Measurements from ENCODE around the gene CPNE4.

The CPNE4 gene

DNA sequence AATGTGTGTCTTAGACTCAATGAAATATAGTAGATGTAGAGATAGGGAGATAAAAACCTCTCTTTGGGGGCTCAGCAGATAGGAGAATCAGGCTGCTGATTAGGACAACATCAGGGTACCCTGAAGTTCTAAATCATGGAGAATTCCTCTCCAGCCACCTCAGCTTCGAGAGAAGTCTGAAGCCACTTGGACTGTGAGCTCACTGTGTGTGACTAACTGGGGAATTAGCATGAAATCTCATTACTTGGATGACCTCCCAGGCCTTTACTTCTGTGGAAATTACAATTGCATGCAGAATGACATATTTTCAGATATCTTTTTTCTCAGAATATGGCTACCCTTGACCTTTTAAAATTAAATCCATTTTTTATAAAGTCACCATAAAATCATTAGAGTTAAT, 404.0 kb downstream of the CPNE4 start:
- Histone ChIP-seq H4K20me1 (ENCODE audit: insufficient read depth, low read length) (no peaks in the 10 kb centered on the region), H3K79me2 (ENCODE audit: insufficient read depth, low read length) (no peaks in the 10 kb centered on the region), H3K4me1 (ENCODE audit: insufficient read depth, low read length, severe bottlenecking) (no peaks in the 10 kb centered on the region), H3K4me2 (ENCODE audit: low read length) (no peak overlapping the region), H3K27ac (ENCODE audit: low read depth, low read length, poor library complexity, severe bottlenecking) (no peak overlapping the region), H3K9me2 (ENCODE audit: low read depth, low read length) (no peaks in the 10 kb centered on the region), H3K27me3 (ENCODE audit: insufficient read depth, low read length) (no peaks in the 10 kb centered on the region), H3K9me3 (ENCODE audit: low read length) (no peaks in the 10 kb centered on the region), H3K36me3 (ENCODE audit: insufficient read depth, low read length) (no peaks in the 10 kb centered on the region), H3F3A (ENCODE audit: insufficient read depth, low read length) (no peaks in the 10 kb centered on the region), H3K9ac (ENCODE audit: low read length) (no peak overlapping the region), H3K4me3 (ENCODE audit: low read depth, low read length, poor library complexity, severe bottlenecking) (no peak overlapping the region), H2AFZ (ENCODE audit: low read length) (no peak overlapping the region)
- TF ChIP-seq, protein P1, sequence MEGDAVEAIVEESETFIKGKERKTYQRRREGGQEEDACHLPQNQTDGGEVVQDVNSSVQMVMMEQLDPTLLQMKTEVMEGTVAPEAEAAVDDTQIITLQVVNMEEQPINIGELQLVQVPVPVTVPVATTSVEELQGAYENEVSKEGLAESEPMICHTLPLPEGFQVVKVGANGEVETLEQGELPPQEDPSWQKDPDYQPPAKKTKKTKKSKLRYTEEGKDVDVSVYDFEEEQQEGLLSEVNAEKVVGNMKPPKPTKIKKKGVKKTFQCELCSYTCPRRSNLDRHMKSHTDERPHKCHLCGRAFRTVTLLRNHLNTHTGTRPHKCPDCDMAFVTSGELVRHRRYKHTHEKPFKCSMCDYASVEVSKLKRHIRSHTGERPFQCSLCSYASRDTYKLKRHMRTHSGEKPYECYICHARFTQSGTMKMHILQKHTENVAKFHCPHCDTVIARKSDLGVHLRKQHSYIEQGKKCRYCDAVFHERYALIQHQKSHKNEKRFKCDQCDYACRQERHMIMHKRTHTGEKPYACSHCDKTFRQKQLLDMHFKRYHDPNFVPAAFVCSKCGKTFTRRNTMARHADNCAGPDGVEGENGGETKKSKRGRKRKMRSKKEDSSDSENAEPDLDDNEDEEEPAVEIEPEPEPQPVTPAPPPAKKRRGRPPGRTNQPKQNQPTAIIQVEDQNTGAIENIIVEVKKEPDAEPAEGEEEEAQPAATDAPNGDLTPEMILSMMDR (IDR thresholded peaks at IDR 0.05; ENCODE audit: low read length) = no peak
- no peak for TF ChIP-seq EZH2 (IDR thresholded peaks at IDR 0.05; ENCODE audit: borderline replicate concordance, low read length)

DNA sequence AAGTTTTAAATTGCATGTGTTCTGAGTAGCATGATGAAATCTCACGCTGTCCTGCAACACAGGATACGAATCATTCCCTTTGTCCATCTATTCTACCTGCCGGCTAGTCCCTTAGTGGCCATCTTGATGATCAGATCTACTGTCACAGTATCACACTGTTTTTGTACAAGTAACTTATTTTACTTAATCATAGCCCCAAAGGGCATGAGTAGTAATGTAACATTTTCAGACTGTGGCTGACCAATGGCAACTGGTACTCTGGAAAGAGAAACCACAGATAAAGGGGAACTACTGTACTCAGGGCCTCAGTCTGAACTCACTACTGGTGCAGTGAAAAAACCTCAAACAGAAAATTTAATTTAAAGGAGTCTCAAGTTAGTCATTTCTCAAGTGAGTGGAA, 404.7 kb downstream of the CPNE4 start:
- Histone ChIP-seq H3K27me3 (ENCODE audit: insufficient read depth, low read length) (no peaks in the 10 kb centered on the region), H4K20me1 (ENCODE audit: insufficient read depth, low read length) (no peaks in the 10 kb centered on the region), H3K4me2 (ENCODE audit: low read length) (no peak overlapping the region)

DNA sequence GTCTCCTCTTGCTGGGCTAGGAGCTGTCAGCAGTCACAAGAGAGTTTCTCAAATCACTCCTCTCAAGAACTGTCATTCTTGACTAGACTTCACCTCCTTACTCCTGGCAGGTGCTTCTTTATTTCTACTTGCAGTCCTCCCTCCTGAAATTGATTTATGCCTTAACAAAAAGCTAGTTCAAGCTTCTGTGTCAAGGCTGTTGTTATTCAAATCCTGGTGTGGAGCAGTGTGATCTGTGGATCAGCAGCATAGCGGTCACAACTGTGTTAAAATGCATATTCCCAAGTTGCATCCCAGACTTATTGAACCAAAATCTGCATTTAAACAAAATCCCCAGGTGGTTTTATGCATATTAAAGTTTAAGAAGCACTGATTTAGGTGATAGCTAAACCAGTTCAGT, 411.4 kb downstream of the CPNE4 start:
- H3F3A ChIP-seq (ENCODE audit: insufficient read depth, low read length) = no peaks in the 10 kb centered on the region
- no peaks in the 10 kb centered on the region for H3K36me3 ChIP-seq (ENCODE audit: insufficient read depth, low read length)
- no peaks in the 10 kb centered on the region for H3K27me3 ChIP-seq (ENCODE audit: insufficient read depth, low read length)
- no peaks in the 10 kb centered on the region for H3K9me3 ChIP-seq (ENCODE audit: low read length)
- no peaks in the 10 kb centered on the region for H3K9me2 ChIP-seq (ENCODE audit: low read depth, low read length)
- H3K4me1 ChIP-seq (ENCODE audit: insufficient read depth, low read length, severe bottlenecking) = no peaks in the 10 kb centered on the region
- no peak for TF ChIP-seq EZH2 (IDR thresholded peaks at IDR 0.05; ENCODE audit: borderline replicate concordance, low read length)
- TF ChIP-seq, protein P1 (IDR thresholded peaks at IDR 0.05; ENCODE audit: low read length) = no peak
- no peak overlapping the region for H3K4me2 ChIP-seq (ENCODE audit: low read length)
- H3K27ac ChIP-seq (ENCODE audit: low read depth, low read length, poor library complexity, severe bottlenecking) = no peak overlapping the region
- no peak overlapping the region for H3K4me3 ChIP-seq (ENCODE audit: low read depth, low read length, poor library complexity, severe bottlenecking)
- no peak overlapping the region for H3K9ac ChIP-seq (ENCODE audit: low read length)
- H3K79me2 ChIP-seq (ENCODE audit: insufficient read depth, low read length) = no peaks in the 10 kb centered on the region
- H2AFZ ChIP-seq (ENCODE audit: low read length) = no peak overlapping the region
- H4K20me1 ChIP-seq (ENCODE audit: insufficient read depth, low read length) = no peaks in the 10 kb centered on the region

More for the DNA sequence above, 404.7 kb downstream of the CPNE4 start:
- Histone ChIP-seq H3K79me2 (ENCODE audit: insufficient read depth, low read length) (no peaks in the 10 kb centered on the region), H3K9me2 (ENCODE audit: low read depth, low read length) (no peaks in the 10 kb centered on the region), H3K9ac (ENCODE audit: low read length) (no peak overlapping the region), H3K27ac (ENCODE audit: low read depth, low read length, poor library complexity, severe bottlenecking) (no peak overlapping the region), H3F3A (ENCODE audit: insufficient read depth, low read length) (no peaks in the 10 kb centered on the region), H3K4me1 (ENCODE audit: insufficient read depth, low read length, severe bottlenecking) (no peaks in the 10 kb centered on the region), H3K36me3 (ENCODE audit: insufficient read depth, low read length) (no peaks in the 10 kb centered on the region), H3K4me3 (ENCODE audit: low read depth, low read length, poor library complexity, severe bottlenecking) (no peak overlapping the region), H2AFZ (ENCODE audit: low read length) (no peak overlapping the region), H3K9me3 (ENCODE audit: low read length) (no peaks in the 10 kb centered on the region)
- TF ChIP-seq, protein P1 (IDR thresholded peaks at IDR 0.05; ENCODE audit: low read length) = no peak
- no peak for TF ChIP-seq EZH2 (IDR thresholded peaks at IDR 0.05; ENCODE audit: borderline replicate concordance, low read length)

All from OCI-LY1 (cell line).